Psoas muscle (tissue), 8 donors: ENCODE measurements around the gene AP5Z1. TPM values are rescaled to one million over a fixed set of nuclear protein-coding genes. Genes with fewer than 3 reads are reported as not detected.

Source experiments
- ATAC-seq, 4 donors: fragments of 200-7000 bp; cut with Tn5 transposase; one replicate each; pipeline ENCODE4 v1.9.1; 2020; ENCODE audit warnings: moderate library complexity in 3 of 4, mild to moderate bottlenecking in 2 of 4
- DNase-seq, 2 donors: peaks; one replicate each; pipeline ENCODE4 v3.0.0-alpha.2; 2020
- H3K27ac ChIP-seq: fragments of 200-600 bp; one replicate; pipeline ENCODE4 v1.8.0; 2022
- H3K27me3 ChIP-seq, 3 donors: fragments of 200-600 bp in 1 of 3; one replicate each; pipeline versions ENCODE4 v1.6.1 to v1.8.0; 2013 to 2022; ENCODE audit warnings: low read length in 2 of 3, mild to moderate bottlenecking in 2 of 3, moderate library complexity in 1 of 3; ENCODE audit not compliant: insufficient read depth in 3 of 3
- H3K36me3 ChIP-seq, 2 donors: fragments of 200-600 bp in 1 of 2; one replicate each; pipeline versions ENCODE4 v1.6.1 to v1.8.0; 2013 to 2022; ENCODE audit warnings: low read depth in 1 of 2, mild to moderate bottlenecking in 1 of 2, moderate library complexity in 1 of 2; ENCODE audit not compliant: insufficient read depth in 1 of 2
- H3K4me1 ChIP-seq: fragments of 200-600 bp; one replicate; pipeline ENCODE4 v1.8.0; 2022
- H3K4me3 ChIP-seq: fragments of 200-600 bp; one replicate; pipeline ENCODE4 v1.8.0; 2022; ENCODE audit warnings: mild to moderate bottlenecking
- H3K9me3 ChIP-seq: fragments of 200-600 bp; one replicate; pipeline ENCODE4 v1.8.0; 2022
- CTCF ChIP-seq: fragments of 200-600 bp; IDR thresholded peaks from one replicate; pipeline ENCODE4 v1.8.0; 2022; ENCODE audit warnings: antibody characterized with exemption
- WGBS, 3 donors: extraction: QIAGEN DNeasy Blood & Tissue Kit; methylation state at CpG; one replicate each; pipeline versions ENCODE4 v1.1.6 to v1.1.7; 2013; 5-methylcytosine and 5-hydroxymethylcytosine counted together
- intact Hi-C, 2 donors: fragments of 100-400 bp; cut with DNase I; formaldehyde crosslinking; loops; one replicate each; pipeline versions ENCODE4 v1.11.0 to v1.14.2; 2022
- polyA plus RNA-seq, 3 donors: library from polyadenylated mRNA; stranded (reverse); fragments of 200-250 nt; gene quantifications; one replicate each; pipeline ENCODE4 v1.2.3, GENCODE V29; 2013
- total RNA-seq, 4 donors: library from RNA; stranded (reverse); fragmentation: NEBNext Ultra II Directional in 2 of 4; extraction: Animal tissue kit (Norgen Biotek cat#: 25700) in 2 of 4; gene quantifications; one replicate each; pipeline versions ENCODE4 v1.2.1 to v1.2.4, GENCODE V29; 2021 to 2023
- donor health status: healthy with polysubstance abuse.
- donor health status: DM: no; HTN: no; CAD: no; lungs with moderate emphysema.
- donor health status: Bipolar disorder and iron deficiency.
- donor health status: healthy.
- donor health status: DM: yes; HTN: yes; CAD: no.
- donor health status: DM: no; HTN: no; CAD: no.
- donor health status: DM: no; HTN: no; CAD: no.
- donor health status: DM: yes; HTN: yes; CAD: no.

Gene AP5Z1
- total and polyA plus RNA-seq, 7 donors = 6.6 to 20.1 (median 12.1) TPM

- ATAC-seq (no peak), DNase-seq (no peak)
- Histone ChIP-seq H3K4me1 (no peaks in the 10 kb centered on the region), H3K4me3 (no peak overlapping the region), H3K27me3 (peaks cover 0 to 7% (median 3%) of the 10 kb centered on the region in 3 donors), H3K36me3 (no peaks in the 10 kb centered on the region), H3K27ac (no peak overlapping the region), H3K9me3 (no peaks in the 10 kb centered on the region)
- WGBS, 3 donors = 95 to 97% (median 96%) methylated on average over 13 to 14 of the region's 14 CpGs
- intact Hi-C loops = no loop called here
- no peak for TF ChIP-seq CTCF
Observed at GRCh38 chr7:4815121-4815520, 39.7 kb downstream of the AP5Z1 start.

GRCh38 chr7:4815609-4816418 lies 40.4 kb downstream of the AP5Z1 start:
- no peaks in the 10 kb centered on the region for H3K36me3 ChIP-seq
- no peak overlapping the region for H3K27ac ChIP-seq
- intact Hi-C loops = no loop called here
- ATAC-seq (no peak), DNase-seq (no peak)
- TF ChIP-seq CTCF = no peak
- H3K4me3 ChIP-seq = no peak overlapping the region
- no peaks in the 10 kb centered on the region for H3K4me1 ChIP-seq
- no peaks in the 10 kb centered on the region for H3K9me3 ChIP-seq
- 87 to 92% (median 90%) methylated on average over 34 to 38 of the region's 38 CpGs for WGBS, 3 donors
- peaks cover 0 to 14% (median 3%) of the 10 kb centered on the region in 3 donors for H3K27me3 ChIP-seq

- Histone ChIP-seq H3K9me3 (no peaks in the 10 kb centered on the region), H3K27ac (no peak overlapping the region), H3K4me1 (no peaks in the 10 kb centered on the region), H3K27me3 (peaks cover 0 to 15% (median 3%) of the 10 kb centered on the region in 3 donors), H3K36me3 (no peaks in the 10 kb centered on the region), H3K4me3 (no peak overlapping the region)
- DNase-seq (peak in 1 of 2 donors; percentile 44), ATAC-seq (no peak)
- 90 to 92% (median 90%) methylated on average over 24 to 26 of the region's 26 CpGs for WGBS, 3 donors
- intact Hi-C loops = no loop called here
- no peak for TF ChIP-seq CTCF
Observed at GRCh38 chr7:4816419-4817080, 41.1 kb downstream of the AP5Z1 start.

- DNase-seq (peak in 1 of 2 donors; percentile 38), ATAC-seq (no peak)
- TF ChIP-seq CTCF = no peak
- WGBS, 3 donors = 88 to 91% (median 89%) methylated on average over 37 to 38 of the region's 38 CpGs
- Histone ChIP-seq H3K9me3 (no peaks in the 10 kb centered on the region), H3K36me3 (no peaks in the 10 kb centered on the region), H3K4me3 (no peak overlapping the region), H3K27ac (no peak overlapping the region), H3K4me1 (no peaks in the 10 kb centered on the region), H3K27me3 (peaks cover 0 to 21% (median 3%) of the 10 kb centered on the region in 3 donors)
- intact Hi-C loops = no loop called here
Observed at GRCh38 chr7:4817178-4817901, 41.9 kb downstream of the AP5Z1 start.
